T-helper 17 cell (primary cell): ENCODE results near the gene DESI2. TPM values are rescaled to one million over a fixed set of nuclear protein-coding genes. Genes with fewer than 3 reads are reported as not detected.

Source experiments
- total RNA-seq, 4 donors: library from RNA in 2 of 4; stranded (reverse) in 2 of 4; gene quantifications; one replicate each; pipeline ENCODE4 v1.2.3 and lab custom pipeline; 2022 to 2026

The DESI2 gene
- total RNA-seq, 2 donors from 2014 or later, result 13.4 to 19.6 TPM

Other genes starting within 250 kb of the DESI2 start
- 10 to 100 TPM; 44.6 to 48.1 TPM for gene ADSS2, start 201.2 kb upstream of the DESI2 start, total RNA-seq
- gene CATSPERE, start 191.9 kb upstream of the DESI2 start, total RNA-seq, result under 1 TPM; 0.18 to 0.47 TPM
- gene COX20, start 182.5 kb downstream of the DESI2 start, total RNA-seq, result 10 to 100 TPM; 24.4 to 24.8 TPM
- gene HNRNPU, start 211.4 kb downstream of the DESI2 start, total RNA-seq, result 100 to 1,000 TPM; 440 to 563 TPM